Fibroblast of the aortic adventitia (primary cell): ENCODE results near the gene NRDC. TPM values are rescaled to one million over a fixed set of nuclear protein-coding genes. Genes with fewer than 3 reads are reported as not detected.

Experiments
- DNase-seq: peaks from one replicate; pipeline ENCODE4 v3.0.0-alpha.2; 2010; ENCODE audit warnings: low read depth
- H3K4me3 ChIP-seq: 2 replicates; pipeline ENCODE4 v1.5.1; 2011; ENCODE audit warnings: low read depth, mild to moderate bottlenecking, control low read depth, low read length, moderate library complexity
- CTCF ChIP-seq: IDR thresholded peaks from 2 replicates; pipeline ENCODE4 v1.5.1; 2011; ENCODE audit warnings: mild to moderate bottlenecking, low read length, control low read depth, inconsistent platforms; ENCODE audit not compliant: insufficient read depth
- small RNA-seq: library from RNA; depleted of rRNA; stranded (forward); fragments of <200 nt; gene quantifications from one replicate; pipeline ENCODE3, GENCODE V24; 2012
- total RNA-seq: library from RNA; depleted of rRNA; stranded (reverse); fragments of >200 nt; gene quantifications from 2 replicates; pipeline ENCODE4 v1.2.3, GENCODE V29; 2012; ENCODE audit warnings: low replicate concordance

NRDC gene
- total RNA-seq, 1 donor, result 73.8 TPM

- no peak for DNase-seq
- no peak overlapping the region for H3K4me3 ChIP-seq
- TF ChIP-seq CTCF, result no peak
Measured at GRCh38 chr1:51749151-51749550, 129.4 kb downstream of the NRDC start.

- no peak for DNase-seq
- no peak overlapping the region for H3K4me3 ChIP-seq
- TF ChIP-seq CTCF, result no peak
Measured at GRCh38 chr1:51745304-51745570, 133.3 kb downstream of the NRDC start.

- TF ChIP-seq CTCF, result no peak
Measured at GRCh38 chr1:51744506-51745303, 133.8 kb downstream of the NRDC start.

GRCh38 chr1:51741121-51741681 is 137.3 kb downstream of the NRDC start:
- DNase-seq, result no peak

More at GRCh38 chr1:51744506-51745303, 133.8 kb downstream of the NRDC start:
- no peak overlapping the region for H3K4me3 ChIP-seq
- DNase-seq, result no peak

GRCh38 chr1:51740652-51741051 is 137.9 kb downstream of the NRDC start:
- no peak for DNase-seq
- TF ChIP-seq CTCF, result no peak
- no peak overlapping the region for H3K4me3 ChIP-seq

More at GRCh38 chr1:51741121-51741681, 137.3 kb downstream of the NRDC start:
- no peak for TF ChIP-seq CTCF
- H3K4me3 ChIP-seq, result no peak overlapping the region

Small RNA genes lying within 50 kb of the gene (small RNA-seq; reads per million reads assigned to genes)
- gene AL050343.2, result not detected

Other genes with a start within 250 kb of the NRDC start
- gene RAB3B, start 112.0 kb upstream of the NRDC start, total RNA-seq, result 3.6 and 63.4 TPM in 2 replicates
- 8.5 and 12.7 TPM in 2 replicates for gene KTI12, start 155.1 kb upstream of the NRDC start, total RNA-seq
- gene TXNDC12, start 176.5 kb upstream of the NRDC start, total RNA-seq, result 44.2 and 58.8 TPM in 2 replicates
- 28.4 and 109 TPM in 2 replicates for gene BTF3L4, start 177.6 kb upstream of the NRDC start, total RNA-seq